Peyer's patch (tissue), 4 donors: ENCODE data around the gene SPATA6. TPM values are rescaled to one million over a fixed set of nuclear protein-coding genes. Genes with fewer than 3 reads are reported as not detected.

Source experiments
- DNase-seq, 3 donors: peaks; one replicate each; pipeline ENCODE4 v3.0.0-alpha.2; 2017 to 2019
- H3K27ac ChIP-seq, 4 donors: fragments of 200-600 bp; sonication (generic); one replicate each; pipeline ENCODE4 v1.5.1; 2016 to 2019
- H3K27me3 ChIP-seq, 2 donors: fragments of 200-600 bp; sonication (generic); one replicate each; pipeline ENCODE4 v1.5.1; 2019
- H3K36me3 ChIP-seq, 3 donors: fragments of 200-600 bp; sonication (generic); one replicate each; pipeline ENCODE4 v1.5.1; 2016 to 2019
- H3K4me1 ChIP-seq, 4 donors: fragments of 200-600 bp; sonication (generic); one replicate each; pipeline ENCODE4 v1.5.1; 2016 to 2019
- H3K4me3 ChIP-seq, 4 donors: fragments of 200-600 bp; sonication (generic); 1 replicate in 3 of 4; 2 replicates in 1 of 4; pipeline ENCODE4 v1.5.1; 2016 to 2019; ENCODE audit warnings: mild to moderate bottlenecking in 1 of 4
- H3K9me3 ChIP-seq, 4 donors: fragments of 200-600 bp; sonication (generic); one replicate each; pipeline ENCODE4 v1.5.1; 2016 to 2019; ENCODE audit warnings: mild to moderate bottlenecking in 1 of 4
- POLR2A ChIP-seq, 2 donors: fragments of 450-650 bp; IDR thresholded peaks; one replicate each; pipeline ENCODE4 v1.5.1; 2017; ENCODE audit warnings: antibody characterized with exemption in 2 of 2, mild to moderate bottlenecking in 2 of 2, moderate library complexity in 2 of 2
- total RNA-seq, 4 donors: library from RNA; depleted of rRNA; stranded (reverse); fragments of >200 nt; gene quantifications; one replicate each; pipeline ENCODE4 v1.1.0, GENCODE V29; 2016
- TF ChIP-seq, protein P1 (sequence below), 6 experiments: fragments of 450-650 bp in 4 of 6; fragments of 200-600 bp in 2 of 6; sonication (generic) in 1 of 6; IDR thresholded peaks; one replicate each; pipeline ENCODE4 v1.5.1; 2017 to 2019; ENCODE audit warnings: antibody characterized with exemption in 6 of 6, mild to moderate bottlenecking in 3 of 6, moderate library complexity in 1 of 6

SPATA6 gene
- total RNA-seq, 4 donors from 2014 or later: 7.7 to 34.7 (median 8.4) TPM

DNA sequence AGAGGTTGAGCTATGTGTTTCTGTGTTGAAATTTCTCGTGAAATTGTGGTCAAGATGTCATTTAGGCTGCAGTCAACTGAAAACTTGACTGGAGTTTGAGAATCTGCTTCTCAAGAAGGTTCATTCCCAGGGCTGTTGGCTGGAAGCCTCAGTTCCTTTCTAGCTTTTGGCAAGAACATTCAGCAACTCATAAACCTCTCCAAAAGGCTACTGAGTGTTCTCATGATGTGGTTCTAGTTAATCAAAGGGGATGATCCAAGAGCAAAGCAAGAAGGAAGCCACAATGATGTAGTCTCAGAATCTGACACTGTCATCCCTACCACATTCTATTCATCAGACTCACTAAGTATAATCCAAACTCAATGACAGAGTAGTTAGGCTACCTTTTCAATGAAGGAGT is 66.6 kb downstream of the SPATA6 start:
- Histone ChIP-seq H3K4me3 (no peak overlapping the region), H3K27me3 (no peaks in the 10 kb centered on the region), H3K9me3 (no peaks in the 10 kb centered on the region), H3K36me3 (no peaks in the 10 kb centered on the region), H3K4me1 (no peaks in the 10 kb centered on the region), H3K27ac (no peak overlapping the region)
- DNase-seq: no peak
- TF ChIP-seq, protein P1, sequence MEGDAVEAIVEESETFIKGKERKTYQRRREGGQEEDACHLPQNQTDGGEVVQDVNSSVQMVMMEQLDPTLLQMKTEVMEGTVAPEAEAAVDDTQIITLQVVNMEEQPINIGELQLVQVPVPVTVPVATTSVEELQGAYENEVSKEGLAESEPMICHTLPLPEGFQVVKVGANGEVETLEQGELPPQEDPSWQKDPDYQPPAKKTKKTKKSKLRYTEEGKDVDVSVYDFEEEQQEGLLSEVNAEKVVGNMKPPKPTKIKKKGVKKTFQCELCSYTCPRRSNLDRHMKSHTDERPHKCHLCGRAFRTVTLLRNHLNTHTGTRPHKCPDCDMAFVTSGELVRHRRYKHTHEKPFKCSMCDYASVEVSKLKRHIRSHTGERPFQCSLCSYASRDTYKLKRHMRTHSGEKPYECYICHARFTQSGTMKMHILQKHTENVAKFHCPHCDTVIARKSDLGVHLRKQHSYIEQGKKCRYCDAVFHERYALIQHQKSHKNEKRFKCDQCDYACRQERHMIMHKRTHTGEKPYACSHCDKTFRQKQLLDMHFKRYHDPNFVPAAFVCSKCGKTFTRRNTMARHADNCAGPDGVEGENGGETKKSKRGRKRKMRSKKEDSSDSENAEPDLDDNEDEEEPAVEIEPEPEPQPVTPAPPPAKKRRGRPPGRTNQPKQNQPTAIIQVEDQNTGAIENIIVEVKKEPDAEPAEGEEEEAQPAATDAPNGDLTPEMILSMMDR (IDR thresholded peaks at IDR 0.05): no peak
- TF ChIP-seq POLR2A (IDR thresholded peaks at IDR 0.05): no peak

DNA sequence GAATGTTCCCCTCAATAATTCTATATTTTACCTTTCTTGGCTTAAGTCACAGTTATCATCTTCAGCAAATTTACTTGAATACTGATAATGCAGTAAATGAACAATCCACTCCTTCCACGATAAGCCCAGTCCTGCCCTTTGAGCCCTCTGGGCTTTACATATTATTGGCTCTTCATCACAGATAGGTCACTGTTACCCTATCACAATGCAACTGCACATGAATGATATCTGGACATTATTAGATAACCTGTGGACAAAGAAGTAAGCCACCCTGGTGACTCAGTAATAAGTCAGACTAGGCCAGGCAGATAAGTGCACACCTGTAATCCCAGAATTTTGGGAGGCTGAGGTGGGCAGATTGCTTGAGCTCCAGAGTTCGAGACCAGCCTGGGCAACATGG is 69.4 kb downstream of the SPATA6 start:
- H3K9me3 ChIP-seq: no peaks in the 10 kb centered on the region
- no peak for DNase-seq
- H3K4me1 ChIP-seq: no peaks in the 10 kb centered on the region

DNA sequence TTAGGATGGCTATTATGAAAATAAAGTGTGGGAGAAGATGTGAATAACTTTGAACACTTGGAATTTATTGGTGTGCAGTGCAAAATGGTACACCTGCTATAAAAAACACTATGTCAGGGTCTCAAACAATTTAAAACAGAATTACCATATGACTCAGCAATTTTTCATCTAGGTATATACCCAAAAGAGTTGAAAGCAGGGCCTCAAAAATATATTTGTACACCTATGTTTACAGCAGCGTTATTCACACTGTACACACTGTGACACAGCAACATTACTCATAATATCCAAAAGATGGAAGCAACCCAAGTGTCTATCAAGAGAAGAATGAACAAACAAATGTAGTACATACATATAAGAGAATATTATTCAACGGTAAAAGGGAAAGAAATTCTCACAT is 75.8 kb downstream of the SPATA6 start:
- no peak for TF ChIP-seq POLR2A (IDR thresholded peaks at IDR 0.05)
- TF ChIP-seq, protein P1 (IDR thresholded peaks at IDR 0.05): no peak
- H3K27ac ChIP-seq: no peak overlapping the region
- H3K9me3 ChIP-seq: no peaks in the 10 kb centered on the region
- H3K36me3 ChIP-seq: no peaks in the 10 kb centered on the region
- no peak overlapping the region for H3K4me3 ChIP-seq
- H3K27me3 ChIP-seq: no peaks in the 10 kb centered on the region
- DNase-seq: no peak
- no peaks in the 10 kb centered on the region for H3K4me1 ChIP-seq

More for the DNA sequence above, 69.4 kb downstream of the SPATA6 start:
- TF ChIP-seq POLR2A (IDR thresholded peaks at IDR 0.05): no peak
- TF ChIP-seq, protein P1 (IDR thresholded peaks at IDR 0.05): no peak
- no peaks in the 10 kb centered on the region for H3K27me3 ChIP-seq
- no peaks in the 10 kb centered on the region for H3K36me3 ChIP-seq
- H3K27ac ChIP-seq: no peak overlapping the region
- H3K4me3 ChIP-seq: no peak overlapping the region

DNA sequence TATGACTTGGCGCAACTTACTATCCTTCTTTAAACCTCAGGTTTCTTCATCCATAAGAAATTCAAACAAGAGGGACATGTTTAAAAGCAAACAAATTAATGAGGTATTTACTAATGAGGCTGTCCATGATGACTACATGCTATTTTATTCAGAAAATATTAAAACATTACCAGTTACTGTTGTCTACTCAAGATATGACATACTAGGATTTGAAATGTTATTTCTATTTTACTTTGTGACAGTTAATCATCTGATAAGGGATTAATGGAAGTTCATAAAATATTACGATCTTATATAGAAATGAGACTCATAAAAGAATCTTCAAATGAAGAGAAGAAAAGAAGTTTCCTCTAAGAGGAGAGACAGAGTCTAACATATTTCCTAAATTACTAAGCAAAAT is 80.1 kb downstream of the SPATA6 start:
- H3K4me3 ChIP-seq: no peak overlapping the region

DNA sequence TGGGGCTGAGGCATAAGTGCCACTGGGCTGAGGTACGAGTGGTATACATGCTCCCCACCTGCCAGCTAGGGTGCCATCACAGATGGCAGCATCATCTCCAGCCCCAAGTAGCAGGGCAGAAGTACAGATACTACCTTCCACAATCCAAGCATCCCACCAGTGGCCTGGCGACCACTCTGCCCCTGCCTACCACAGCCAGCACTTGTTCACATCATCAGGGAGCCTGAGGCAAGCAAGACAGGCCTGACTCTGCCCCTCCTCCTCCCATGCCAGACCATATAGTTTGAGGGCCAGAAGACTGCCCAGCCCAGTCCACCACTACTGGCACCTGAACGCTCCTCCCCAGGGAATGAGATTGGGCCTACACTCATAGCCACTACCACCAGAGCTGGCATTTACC is 84.6 kb downstream of the SPATA6 start:
- TF ChIP-seq, protein P1 (IDR thresholded peaks at IDR 0.05): no peak
- no peak for TF ChIP-seq POLR2A (IDR thresholded peaks at IDR 0.05)
- DNase-seq: no peak
- H3K4me1 ChIP-seq: no peaks in the 10 kb centered on the region
- H3K9me3 ChIP-seq: no peaks in the 10 kb centered on the region
- H3K4me3 ChIP-seq: no peak overlapping the region
- H3K36me3 ChIP-seq: no peaks in the 10 kb centered on the region
- no peaks in the 10 kb centered on the region for H3K27me3 ChIP-seq
- no peak overlapping the region for H3K27ac ChIP-seq

More for the DNA sequence above, 80.1 kb downstream of the SPATA6 start:
- Histone ChIP-seq H3K27me3 (no peaks in the 10 kb centered on the region), H3K27ac (no peak overlapping the region), H3K36me3 (no peaks in the 10 kb centered on the region), H3K9me3 (no peaks in the 10 kb centered on the region), H3K4me1 (no peaks in the 10 kb centered on the region)
- DNase-seq: no peak
- TF ChIP-seq POLR2A (IDR thresholded peaks at IDR 0.05): no peak
- TF ChIP-seq, protein P1 (IDR thresholded peaks at IDR 0.05): no peak

DNA sequence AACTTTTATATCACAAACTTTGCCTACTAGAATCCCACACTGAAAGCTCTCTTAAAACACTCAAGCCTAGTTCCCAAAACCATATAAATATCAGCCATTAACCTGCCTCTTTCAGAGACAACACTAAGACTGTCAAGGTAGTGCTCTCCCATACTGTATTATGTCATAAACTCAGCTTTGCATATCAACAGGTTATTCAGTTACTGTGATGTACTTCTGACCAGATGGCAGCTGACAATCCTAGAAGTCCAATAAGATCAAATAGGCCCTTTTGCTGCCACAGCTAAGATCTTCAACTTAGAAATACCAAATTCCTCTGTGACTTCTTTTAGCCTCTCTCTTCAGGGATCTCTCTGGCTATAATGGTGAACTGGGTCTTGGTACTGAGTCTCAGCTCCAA is 97.2 kb downstream of the SPATA6 start:
- Histone ChIP-seq H3K4me1 (no peaks in the 10 kb centered on the region), H3K36me3 (no peaks in the 10 kb centered on the region), H3K27ac (no peak overlapping the region), H3K4me3 (no peak overlapping the region), H3K27me3 (no peaks in the 10 kb centered on the region), H3K9me3 (peaks cover 0 to 6% (median 0%) of the 10 kb centered on the region in 4 donors)
- DNase-seq: no peak
- TF ChIP-seq, protein P1 (IDR thresholded peaks at IDR 0.05): no peak
- TF ChIP-seq POLR2A (IDR thresholded peaks at IDR 0.05): no peak
